ENCODE results near the gene SKAP2. TPM values are rescaled to one million over a fixed set of nuclear protein-coding genes. Genes with fewer than 3 reads are reported as not detected.

SKAP2 gene
- total RNA-seq, 1 experiment from 2014 or later, result 30.7 TPM

- peaks cover 0 to 5% of the 10 kb centered on the region in 2 experiments; a peak in 1 of 4 replicates for H3K9me3 ChIP-seq (ENCODE audit: control insufficient read depth in 1 of 2, insufficient read depth in 1 of 2, low read depth in 1 of 2, low read length in 2 of 2)
- ChIA-PET CTCF (no interaction called here), POLR2A (no interaction called here), RAD21 (ENCODE audit: low non-redundant PET in 1 of 2, low total read pairs in 2 of 2, uncharacterized antibody in 2 of 2, unreplicated experiment in 2 of 2) (no interaction called here)
- no peaks in the 10 kb centered on the region for H3K27me3 ChIP-seq (ENCODE audit: insufficient read depth, low read length)
- TF ChIP-seq EZH2 (IDR thresholded peaks at IDR 0.05), result no peak
- TF ChIP-seq JUND (IDR thresholded peaks at IDR 0.05), result no peak
- TF ChIP-seq YY1 (IDR thresholded peaks at IDR 0.05; ENCODE audit: extremely low read depth, insufficient replicate concordance, low read depth, low read length), result no peak
- no peak for TF ChIP-seq MAX (IDR thresholded peaks at IDR 0.05)
- TF ChIP-seq SRF (IDR thresholded peaks at IDR 0.05; ENCODE audit: low read depth), result no peak
- no peak for TF ChIP-seq CBX3 (IDR thresholded peaks at IDR 0.05; ENCODE audit: low read depth)
- no peak for TF ChIP-seq ELF1 (IDR thresholded peaks at IDR 0.05; ENCODE audit: borderline replicate concordance, low read depth)
- no peak for TF ChIP-seq CEBPB (IDR thresholded peaks at IDR 0.05; ENCODE audit: low read depth)
- no peak for TF ChIP-seq SP1 (IDR thresholded peaks at IDR 0.05; ENCODE audit: low read depth)
- TF ChIP-seq TCF7L2 (IDR thresholded peaks at IDR 0.05; ENCODE audit: borderline replicate concordance, extremely low read depth, insufficient read depth, insufficient read length), result no peak
- TF ChIP-seq ATF3 (IDR thresholded peaks at IDR 0.05), result no peak
- no peak for TF ChIP-seq REST (IDR thresholded peaks at IDR 0.05; ENCODE audit: low read depth)
- no peak for TF ChIP-seq EGR1 (IDR thresholded peaks at IDR 0.05; ENCODE audit: low read depth)
- no peak for TF ChIP-seq RAD21 (IDR thresholded peaks at IDR 0.05; ENCODE audit: low read depth)
- no peak for TF ChIP-seq ZFX (IDR thresholded peaks at IDR 0.05)
- TF ChIP-seq SIN3A (IDR thresholded peaks at IDR 0.05; ENCODE audit: low read depth), result no peak
- TF ChIP-seq ZNF274 (IDR thresholded peaks at IDR 0.05; ENCODE audit: low read depth, low read length), result no peak
- no peak for TF ChIP-seq POLR2A (IDR thresholded peaks at IDR 0.05; ENCODE audit: borderline replicate concordance, extremely low read depth, insufficient read depth, insufficient read length)
- ATAC-seq (no peak), DNase-seq (ENCODE audit: low read depth, low spot score) (no peak)
- H4K20me1 ChIP-seq (ENCODE audit: insufficient read depth), result no peaks in the 10 kb centered on the region
- no peak overlapping the region for H3K27ac ChIP-seq (ENCODE audit: low read depth, low read length)
- no peaks in the 10 kb centered on the region for H3K36me3 ChIP-seq (ENCODE audit: control insufficient read depth in 1 of 2, insufficient read depth in 2 of 2, low read length in 2 of 2)
- no peak overlapping the region for H3K9ac ChIP-seq (ENCODE audit: low read length)
- BruUV-seq (replicated peaks), result no TSS peak
- H3K4me1 ChIP-seq (ENCODE audit: control insufficient read depth in 1 of 2, insufficient read depth in 2 of 2, low read length in 2 of 2), result no peaks in the 10 kb centered on the region
- H3K4me2 ChIP-seq (ENCODE audit: low read length), result no peak overlapping the region
- no peak overlapping the region for H3K4me3 ChIP-seq (replicated peaks in 1 of 2; ENCODE audit: low read depth in 1 of 2, low read length in 2 of 2)
- no peaks in the 10 kb centered on the region for H3K79me2 ChIP-seq (ENCODE audit: insufficient read depth, low read length)
- no peaks in the 10 kb centered on the region for H3K9me2 ChIP-seq (ENCODE audit: insufficient read depth)
- peak overlapping the region; percentile 1 for H2AFZ ChIP-seq (ENCODE audit: low read depth, low read length, poor library complexity, severe bottlenecking)
- intact Hi-C loops (cut with micrococcal nuclease), result no loop called here
These were observed 16.5 kb upstream of the SKAP2 start for GRCh38 chr7:26880852-26881251.
